GM18909 (cell line): ENCODE measurements around the gene MTMR6.
"Not testable (repeated sequence)": the region's sequence is repeated elsewhere in the genome, so short reads cannot be mapped to it uniquely, and the experiment has no call there.

ENCODE experiments used
- ATAC-seq: cut with Tn5 transposase; IDR thresholded peaks from one replicate; pipeline ENCODE4 v1.9.1; 2021; ENCODE audit warnings: mild to moderate bottlenecking; ENCODE audit not compliant: unreplicated experiment, poor library complexity

MTMR6 gene

GRCh38 chr13:25286969-25287961 lies at the start of gene MTMR6:
Gene MTMR6, minus strand, starts transcription at chr13:25287488. Its CDS starts 241 bp downstream, at chr13:25287247.
- ATAC-seq: peak; percentile 97

GRCh38 chr13:25335856-25336255 lies 48.6 kb upstream of the MTMR6 start:
- no peak for ATAC-seq

- ATAC-seq: no peak
Measured at GRCh38 chr13:25330541-25330940, 43.3 kb upstream of the MTMR6 start.

GRCh38 chr13:25329706-25330105 lies 42.4 kb upstream of the MTMR6 start:
- no peak for ATAC-seq

- no peak for ATAC-seq
Measured at GRCh38 chr13:25324100-25324499, 36.8 kb upstream of the MTMR6 start.

- no peak for ATAC-seq
Measured at GRCh38 chr13:25319771-25320170, 32.5 kb upstream of the MTMR6 start.

GRCh38 chr13:25318946-25319345 lies 31.7 kb upstream of the MTMR6 start:
- not testable (repeated sequence) for ATAC-seq

GRCh38 chr13:25310891-25311290 lies 23.6 kb upstream of the MTMR6 start:
- no peak for ATAC-seq

- ATAC-seq: no peak
Measured at GRCh38 chr13:25306671-25307464, 19.6 kb upstream of the MTMR6 start.

- ATAC-seq: no peak
Measured at GRCh38 chr13:25302121-25302520, 14.8 kb upstream of the MTMR6 start.

- peak; percentile 99 for ATAC-seq
Measured at GRCh38 chr13:25301347-25302113, 14.2 kb upstream of the MTMR6 start, which contains the start of gene NUP58. Gene NUP58, plus strand, starts transcription at chr13:25301625. Its CDS starts 149 bp downstream, at chr13:25301774.

GRCh38 chr13:25300861-25301346 lies 13.6 kb upstream of the MTMR6 start:
- ATAC-seq: peak; percentile 31

- no peak for ATAC-seq
Measured at GRCh38 chr13:25295701-25296100, 8.4 kb upstream of the MTMR6 start.

- ATAC-seq: no peak
Measured at GRCh38 chr13:25295228-25295627, 7.9 kb upstream of the MTMR6 start.

GRCh38 chr13:25292301-25292700 lies 5.0 kb upstream of the MTMR6 start:
- ATAC-seq: no peak

GRCh38 chr13:25291691-25292090 lies 4.4 kb upstream of the MTMR6 start:
- no peak for ATAC-seq

- ATAC-seq: no peak
Measured at GRCh38 chr13:25288966-25289365, 1.7 kb upstream of the MTMR6 start.

- ATAC-seq: peak; percentile 29
Measured at GRCh38 chr13:25286308-25286968, 850 bp downstream of the MTMR6 start.

- peak; percentile 17 for ATAC-seq
Measured at GRCh38 chr13:25281935-25282332, 5.4 kb downstream of the MTMR6 start.
